ENCODE measurements around the gene ZNF710.
A peak's percentile ranks its signal among the peaks of the same experiment; 100 is the strongest.

The ZNF710 gene

GRCh38 chr15:89958107-89958805 is 42.9 kb upstream of the ZNF710 start:
- no peak overlapping the region for H3K4me3 ChIP-seq (ENCODE audit: low read length, poor library complexity, severe bottlenecking)
- no peak overlapping the region for H2AFZ ChIP-seq (ENCODE audit: low read length)
- no peaks in the 10 kb centered on the region for H3K9me3 ChIP-seq (ENCODE audit: insufficient read depth, low read depth, low read length)
- no peaks in the 10 kb centered on the region for H3K9me2 ChIP-seq (replicated peaks; ENCODE audit: low read depth, low read length)
- H3F3A ChIP-seq (ENCODE audit: low read depth) = no peaks in the 10 kb centered on the region
- no peaks in the 10 kb centered on the region for H4K20me1 ChIP-seq (ENCODE audit: insufficient read depth, low read length, poor library complexity, severe bottlenecking)
- H3K9ac ChIP-seq (ENCODE audit: low read depth, low read length, poor library complexity, severe bottlenecking) = no peak overlapping the region
- no peak overlapping the region for H3K4me2 ChIP-seq (ENCODE audit: low read depth, low read length, poor library complexity, severe bottlenecking)
- no peak for TF ChIP-seq EZH2phosphoT487 (IDR thresholded peaks at IDR 0.05; ENCODE audit: borderline replicate concordance)
- TF ChIP-seq, protein P1, sequence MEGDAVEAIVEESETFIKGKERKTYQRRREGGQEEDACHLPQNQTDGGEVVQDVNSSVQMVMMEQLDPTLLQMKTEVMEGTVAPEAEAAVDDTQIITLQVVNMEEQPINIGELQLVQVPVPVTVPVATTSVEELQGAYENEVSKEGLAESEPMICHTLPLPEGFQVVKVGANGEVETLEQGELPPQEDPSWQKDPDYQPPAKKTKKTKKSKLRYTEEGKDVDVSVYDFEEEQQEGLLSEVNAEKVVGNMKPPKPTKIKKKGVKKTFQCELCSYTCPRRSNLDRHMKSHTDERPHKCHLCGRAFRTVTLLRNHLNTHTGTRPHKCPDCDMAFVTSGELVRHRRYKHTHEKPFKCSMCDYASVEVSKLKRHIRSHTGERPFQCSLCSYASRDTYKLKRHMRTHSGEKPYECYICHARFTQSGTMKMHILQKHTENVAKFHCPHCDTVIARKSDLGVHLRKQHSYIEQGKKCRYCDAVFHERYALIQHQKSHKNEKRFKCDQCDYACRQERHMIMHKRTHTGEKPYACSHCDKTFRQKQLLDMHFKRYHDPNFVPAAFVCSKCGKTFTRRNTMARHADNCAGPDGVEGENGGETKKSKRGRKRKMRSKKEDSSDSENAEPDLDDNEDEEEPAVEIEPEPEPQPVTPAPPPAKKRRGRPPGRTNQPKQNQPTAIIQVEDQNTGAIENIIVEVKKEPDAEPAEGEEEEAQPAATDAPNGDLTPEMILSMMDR (conservative IDR thresholded peaks at IDR 0.05; ENCODE audit: low read length) = no peak
- H3K36me3 ChIP-seq (ENCODE audit: insufficient read depth, low read length) = no peaks in the 10 kb centered on the region
- no peaks in the 10 kb centered on the region for H3K79me2 ChIP-seq (ENCODE audit: insufficient read depth, low read length)
- no peaks in the 10 kb centered on the region for H3K27me3 ChIP-seq (ENCODE audit: insufficient read depth, low read length, poor library complexity, severe bottlenecking)
- no peaks in the 10 kb centered on the region for H3K4me1 ChIP-seq (ENCODE audit: insufficient read depth, low read length, poor library complexity, severe bottlenecking)

DNA sequence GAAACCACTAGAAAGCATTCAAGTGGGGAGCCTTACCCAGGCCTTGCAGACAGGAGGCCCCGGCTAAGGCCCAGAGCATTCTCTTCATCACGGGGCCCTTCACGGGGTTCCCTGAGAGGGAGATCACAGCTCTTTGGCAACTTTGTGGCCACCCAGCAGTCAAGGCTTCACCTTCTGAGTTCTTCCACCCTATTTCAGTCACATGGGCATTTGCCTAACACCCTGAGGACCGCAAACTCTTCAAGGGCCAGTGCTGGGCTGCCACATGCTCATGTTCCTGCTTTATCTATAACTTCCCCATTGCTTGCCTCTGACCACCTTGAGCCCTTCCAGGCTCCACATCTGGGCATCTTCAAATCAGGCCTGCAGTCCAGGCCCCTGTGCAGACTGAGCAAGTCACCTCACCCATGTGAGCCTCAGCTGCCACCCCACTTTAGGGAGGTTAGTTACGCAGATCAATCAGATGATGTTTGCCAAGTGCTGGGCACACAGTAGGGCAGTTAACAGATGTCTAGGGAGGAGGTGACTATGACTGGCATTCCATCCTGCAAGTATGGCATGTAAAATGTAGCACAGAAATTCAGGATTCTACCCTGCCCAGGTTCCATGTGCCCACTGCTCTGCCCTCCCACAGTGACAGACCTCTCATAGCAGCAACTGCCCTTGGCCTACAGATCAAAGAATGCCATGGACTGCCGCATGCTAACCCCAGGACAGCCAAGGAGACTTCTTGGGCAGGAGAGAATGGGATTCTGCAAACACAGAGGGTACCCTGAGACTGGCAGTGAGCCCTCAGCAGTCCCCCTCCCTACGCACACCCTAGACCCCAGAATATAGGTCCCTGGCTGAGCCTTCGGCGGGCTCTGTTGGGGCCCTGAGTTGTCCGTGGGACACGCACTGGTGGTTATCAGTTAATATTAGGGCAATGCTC is 37.6 kb upstream of the ZNF710 start:
- Histone ChIP-seq H3K79me2 (ENCODE audit: insufficient read depth, low read length) (no peaks in the 10 kb centered on the region), H2AFZ (ENCODE audit: low read length) (peak overlapping the region; percentile 47; the same call in 1 of the 2 replicates), H3K4me2 (ENCODE audit: low read depth, low read length, poor library complexity, severe bottlenecking) (no peak overlapping the region), H3K9me3 (ENCODE audit: insufficient read depth, low read depth, low read length) (no peaks in the 10 kb centered on the region), H3K27me3 (ENCODE audit: insufficient read depth, low read length, poor library complexity, severe bottlenecking) (no peaks in the 10 kb centered on the region), H3K4me1 (ENCODE audit: insufficient read depth, low read length, poor library complexity, severe bottlenecking) (no peaks in the 10 kb centered on the region), H3K9me2 (replicated peaks; ENCODE audit: low read depth, low read length) (no peaks in the 10 kb centered on the region), H3K36me3 (ENCODE audit: insufficient read depth, low read length) (no peaks in the 10 kb centered on the region), H3K9ac (ENCODE audit: low read depth, low read length, poor library complexity, severe bottlenecking) (no peak overlapping the region), H3K4me3 (ENCODE audit: low read length, poor library complexity, severe bottlenecking) (no peak overlapping the region), H3F3A (ENCODE audit: low read depth) (no peaks in the 10 kb centered on the region), H4K20me1 (ENCODE audit: insufficient read depth, low read length, poor library complexity, severe bottlenecking) (no peaks in the 10 kb centered on the region)
- TF ChIP-seq, protein P1 (conservative IDR thresholded peaks at IDR 0.05; ENCODE audit: low read length) = no peak
- TF ChIP-seq EZH2phosphoT487 (IDR thresholded peaks at IDR 0.05; ENCODE audit: borderline replicate concordance) = no peak

DNA sequence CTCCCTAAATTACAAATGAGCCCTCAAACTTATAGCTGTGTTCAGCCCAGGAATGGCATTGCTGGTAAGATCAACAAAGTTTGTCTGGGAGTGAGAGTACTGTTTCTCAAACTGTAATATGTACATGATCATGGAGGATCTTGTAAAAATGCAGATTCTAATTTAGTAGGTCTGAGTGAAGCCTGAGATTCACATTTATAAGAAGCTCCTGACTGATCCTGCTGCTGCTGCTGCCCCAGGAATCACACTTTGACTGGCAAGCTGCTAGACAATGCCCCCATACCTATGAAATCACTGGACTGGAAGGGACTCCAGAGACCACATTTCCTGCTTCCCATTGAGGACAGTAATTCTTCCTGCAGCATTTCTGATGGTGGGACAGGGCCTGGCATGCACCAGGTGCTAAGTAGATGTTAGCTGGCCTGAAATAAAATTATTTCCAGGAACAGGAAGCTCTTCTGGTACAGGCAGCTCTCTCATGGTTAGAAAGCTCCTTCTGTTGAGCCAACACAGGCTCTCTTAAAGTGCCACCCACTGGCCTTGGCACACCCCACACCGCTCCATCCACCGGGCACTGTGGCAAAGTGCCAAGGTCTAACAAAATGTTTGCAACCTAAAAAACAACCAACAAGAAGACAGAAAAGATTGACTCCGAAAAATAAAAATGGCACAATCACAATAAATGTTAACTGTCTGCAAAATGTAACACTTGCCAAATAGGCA is 36.7 kb upstream of the ZNF710 start:
- Histone ChIP-seq H4K20me1 (ENCODE audit: insufficient read depth, low read length, poor library complexity, severe bottlenecking) (no peaks in the 10 kb centered on the region), H3K36me3 (ENCODE audit: insufficient read depth, low read length) (no peaks in the 10 kb centered on the region), H3K9ac (ENCODE audit: low read depth, low read length, poor library complexity, severe bottlenecking) (no peak overlapping the region), H3K4me3 (ENCODE audit: low read length, poor library complexity, severe bottlenecking) (no peak overlapping the region), H3F3A (ENCODE audit: low read depth) (no peaks in the 10 kb centered on the region), H3K4me1 (ENCODE audit: insufficient read depth, low read length, poor library complexity, severe bottlenecking) (no peaks in the 10 kb centered on the region), H3K27me3 (ENCODE audit: insufficient read depth, low read length, poor library complexity, severe bottlenecking) (no peaks in the 10 kb centered on the region), H3K9me2 (replicated peaks; ENCODE audit: low read depth, low read length) (no peaks in the 10 kb centered on the region), H3K79me2 (ENCODE audit: insufficient read depth, low read length) (no peaks in the 10 kb centered on the region), H2AFZ (ENCODE audit: low read length) (peak overlapping the region; percentile 47), H3K4me2 (ENCODE audit: low read depth, low read length, poor library complexity, severe bottlenecking) (no peak overlapping the region), H3K9me3 (ENCODE audit: insufficient read depth, low read depth, low read length) (no peaks in the 10 kb centered on the region)
- TF ChIP-seq, protein P1 (conservative IDR thresholded peaks at IDR 0.05; ENCODE audit: low read length) = no peak
- TF ChIP-seq EZH2phosphoT487 (IDR thresholded peaks at IDR 0.05; ENCODE audit: borderline replicate concordance) = no peak
